ENCODE data around the gene HBB. TPM values are rescaled to one million over a fixed set of nuclear protein-coding genes. Genes with fewer than 3 reads are reported as not detected.

HBB gene
- total RNA-seq, 1 donor from 2014 or later, result not detected

DNA sequence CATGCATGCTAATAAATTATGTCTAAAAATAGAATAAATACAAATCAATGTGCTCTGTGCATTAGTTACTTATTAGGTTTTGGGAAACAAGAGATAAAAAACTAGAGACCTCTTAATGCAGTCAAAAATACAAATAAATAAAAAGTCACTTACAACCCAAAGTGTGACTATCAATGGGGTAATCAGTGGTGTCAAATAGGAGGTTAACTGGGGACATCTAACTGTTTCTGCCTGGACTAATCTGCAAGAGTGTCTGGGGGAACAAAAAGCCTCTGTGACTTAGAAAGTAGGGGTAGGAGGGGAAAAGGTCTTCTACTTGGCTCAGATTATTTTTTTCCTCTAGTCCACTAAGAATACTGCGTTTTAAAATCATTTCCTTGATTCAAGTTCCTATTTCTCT lies 810 bp upstream of the HBB start:
- no peak for TF ChIP-seq CTCF (conservative IDR thresholded peaks at IDR 0.05)
- H3K9me3 Mint-ChIP-seq, result no peaks in the 10 kb centered on the region
- H3K36me3 Mint-ChIP-seq, result no peaks in the 10 kb centered on the region
- H3K27ac Mint-ChIP-seq, result no peak overlapping the region
- DNase-seq (ENCODE audit: extremely low spot score, unreplicated experiment), result no peak
- no peak overlapping the region for H3K4me3 Mint-ChIP-seq
- no peaks in the 10 kb centered on the region for H3K27me3 Mint-ChIP-seq
- no peaks in the 10 kb centered on the region for H3K4me1 Mint-ChIP-seq (ENCODE audit: unreplicated experiment)

DNA sequence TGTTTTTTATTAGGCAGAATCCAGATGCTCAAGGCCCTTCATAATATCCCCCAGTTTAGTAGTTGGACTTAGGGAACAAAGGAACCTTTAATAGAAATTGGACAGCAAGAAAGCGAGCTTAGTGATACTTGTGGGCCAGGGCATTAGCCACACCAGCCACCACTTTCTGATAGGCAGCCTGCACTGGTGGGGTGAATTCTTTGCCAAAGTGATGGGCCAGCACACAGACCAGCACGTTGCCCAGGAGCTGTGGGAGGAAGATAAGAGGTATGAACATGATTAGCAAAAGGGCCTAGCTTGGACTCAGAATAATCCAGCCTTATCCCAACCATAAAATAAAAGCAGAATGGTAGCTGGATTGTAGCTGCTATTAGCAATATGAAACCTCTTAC lies 1.4 kb downstream of the HBB start:
- Mint-ChIP-seq H3K4me1 (ENCODE audit: unreplicated experiment) (no peaks in the 10 kb centered on the region), H3K36me3 (no peaks in the 10 kb centered on the region), H3K9me3 (no peaks in the 10 kb centered on the region), H3K27me3 (no peaks in the 10 kb centered on the region), H3K4me3 (no peak overlapping the region), H3K27ac (no peak overlapping the region)
- no peak for DNase-seq (ENCODE audit: extremely low spot score, unreplicated experiment)
- no peak for TF ChIP-seq CTCF (conservative IDR thresholded peaks at IDR 0.05)

GRCh38 chr11:5224538-5225479 lies 2.1 kb downstream of the HBB start:
- Mint-ChIP-seq H3K27me3 (no peaks in the 10 kb centered on the region), H3K36me3 (no peaks in the 10 kb centered on the region), H3K27ac (no peak overlapping the region), H3K4me1 (ENCODE audit: unreplicated experiment) (no peaks in the 10 kb centered on the region), H3K9me3 (no peaks in the 10 kb centered on the region), H3K4me3 (no peak overlapping the region)
- DNase-seq (ENCODE audit: extremely low spot score, unreplicated experiment), result no peak
- TF ChIP-seq CTCF (conservative IDR thresholded peaks at IDR 0.05), result no peak

- no peak for DNase-seq (ENCODE audit: extremely low spot score, unreplicated experiment)
- H3K4me1 Mint-ChIP-seq (ENCODE audit: unreplicated experiment), result no peaks in the 10 kb centered on the region
- H3K36me3 Mint-ChIP-seq, result no peaks in the 10 kb centered on the region
- no peak overlapping the region for H3K4me3 Mint-ChIP-seq
- no peaks in the 10 kb centered on the region for H3K9me3 Mint-ChIP-seq
- TF ChIP-seq CTCF (conservative IDR thresholded peaks at IDR 0.05), result no peak
- no peaks in the 10 kb centered on the region for H3K27me3 Mint-ChIP-seq
- no peak overlapping the region for H3K27ac Mint-ChIP-seq
Observed at GRCh38 chr11:5223686-5224085, 3.2 kb downstream of the HBB start.

GRCh38 chr11:5223146-5223545 lies 3.7 kb downstream of the HBB start:
- no peaks in the 10 kb centered on the region for H3K36me3 Mint-ChIP-seq
- TF ChIP-seq CTCF (conservative IDR thresholded peaks at IDR 0.05), result no peak
- no peak overlapping the region for H3K4me3 Mint-ChIP-seq
- H3K27me3 Mint-ChIP-seq, result no peaks in the 10 kb centered on the region
- no peak overlapping the region for H3K27ac Mint-ChIP-seq
- DNase-seq (ENCODE audit: extremely low spot score, unreplicated experiment), result no peak
- H3K4me1 Mint-ChIP-seq (ENCODE audit: unreplicated experiment), result no peaks in the 10 kb centered on the region
- H3K9me3 Mint-ChIP-seq, result no peaks in the 10 kb centered on the region

All from type B pancreatic cell (in vitro differentiated cells).